NB4 (cell line): ENCODE results near the gene DIP2C.

Experiments
- CTCF ChIP-seq: IDR thresholded peaks from one replicate; pipeline ENCODE4 v1.5.1; 2012; ENCODE audit warnings: low read depth, low read length
- MAX ChIP-seq: IDR thresholded peaks from 2 replicates; pipeline ENCODE4 v1.6.1; 2011; ENCODE audit warnings: low read depth, low read length

- TF ChIP-seq CTCF (no peak), MAX (no peak)
These were observed 318.0 kb downstream of the DIP2C start for GRCh38 chr10:371515-371914.
